Choroid plexus epithelial cell (primary cell): ENCODE measurements around the gene MEIKIN.
"Not testable (repeated sequence)": the region's sequence is repeated elsewhere in the genome, so short reads cannot be mapped to it uniquely, and the experiment has no call there.

Experiments
- DNase-seq: peaks from one replicate; pipeline ENCODE4 v3.0.0-alpha.2; 2010; ENCODE audit warnings: low read depth
- H3K4me3 ChIP-seq: 2 replicates; pipeline ENCODE4 v1.5.1; 2011; ENCODE audit warnings: low read depth, mild to moderate bottlenecking, control low read depth, low read length, moderate library complexity
- TF ChIP-seq, protein P1 (sequence below): conservative IDR thresholded peaks from 2 replicates; pipeline ENCODE4 v1.5.1; 2011; ENCODE audit warnings: low read depth, mild to moderate bottlenecking, control low read depth, inconsistent platforms, low read length, moderate library complexity

MEIKIN gene

GRCh38 chr5:131845828-131846227 lies 99.6 kb downstream of the MEIKIN start:
- TF ChIP-seq, protein P1, sequence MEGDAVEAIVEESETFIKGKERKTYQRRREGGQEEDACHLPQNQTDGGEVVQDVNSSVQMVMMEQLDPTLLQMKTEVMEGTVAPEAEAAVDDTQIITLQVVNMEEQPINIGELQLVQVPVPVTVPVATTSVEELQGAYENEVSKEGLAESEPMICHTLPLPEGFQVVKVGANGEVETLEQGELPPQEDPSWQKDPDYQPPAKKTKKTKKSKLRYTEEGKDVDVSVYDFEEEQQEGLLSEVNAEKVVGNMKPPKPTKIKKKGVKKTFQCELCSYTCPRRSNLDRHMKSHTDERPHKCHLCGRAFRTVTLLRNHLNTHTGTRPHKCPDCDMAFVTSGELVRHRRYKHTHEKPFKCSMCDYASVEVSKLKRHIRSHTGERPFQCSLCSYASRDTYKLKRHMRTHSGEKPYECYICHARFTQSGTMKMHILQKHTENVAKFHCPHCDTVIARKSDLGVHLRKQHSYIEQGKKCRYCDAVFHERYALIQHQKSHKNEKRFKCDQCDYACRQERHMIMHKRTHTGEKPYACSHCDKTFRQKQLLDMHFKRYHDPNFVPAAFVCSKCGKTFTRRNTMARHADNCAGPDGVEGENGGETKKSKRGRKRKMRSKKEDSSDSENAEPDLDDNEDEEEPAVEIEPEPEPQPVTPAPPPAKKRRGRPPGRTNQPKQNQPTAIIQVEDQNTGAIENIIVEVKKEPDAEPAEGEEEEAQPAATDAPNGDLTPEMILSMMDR = no peak
- H3K4me3 ChIP-seq = no peak overlapping the region
- DNase-seq = no peak

GRCh38 chr5:131842971-131843370 lies 102.5 kb downstream of the MEIKIN start:
- not testable (repeated sequence) for H3K4me3 ChIP-seq, DNase-seq

DNA sequence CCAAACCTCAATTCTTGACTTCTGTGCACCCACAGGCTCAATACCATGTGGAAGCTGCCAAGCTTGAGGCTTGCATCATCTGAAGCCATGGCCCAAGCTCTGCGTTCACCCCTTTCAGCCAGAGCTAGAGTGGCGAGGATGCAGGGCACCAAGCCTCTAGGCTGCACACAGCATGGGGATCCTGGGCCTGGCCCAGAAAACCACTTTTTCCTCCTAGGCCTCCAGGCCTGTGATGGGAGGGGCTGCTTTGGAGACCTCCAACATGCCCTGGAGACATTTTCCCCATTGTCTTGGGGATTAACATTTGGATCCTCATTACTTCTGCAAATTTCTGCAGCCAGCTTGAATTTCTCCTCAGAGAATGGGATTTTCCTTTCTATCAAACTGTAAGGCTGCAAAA lies 112.8 kb downstream of the MEIKIN start:
- DNase-seq, H3K4me3 ChIP-seq: not testable (repeated sequence)

GRCh38 chr5:131825404-131826013 lies 120.0 kb downstream of the MEIKIN start:
- no peak overlapping the region for H3K4me3 ChIP-seq
- TF ChIP-seq, protein P1 = no peak
- DNase-seq = no peak

GRCh38 chr5:131824631-131825030 lies 120.8 kb downstream of the MEIKIN start:
- DNase-seq = no peak
- H3K4me3 ChIP-seq = no peak overlapping the region
- TF ChIP-seq, protein P1 = no peak

GRCh38 chr5:131821221-131821620 lies 124.2 kb downstream of the MEIKIN start:
- H3K4me3 ChIP-seq = no peak overlapping the region
- peak; percentile 39 for DNase-seq
- TF ChIP-seq, protein P1 = no peak

- no peak overlapping the region for H3K4me3 ChIP-seq
- no peak for DNase-seq
- TF ChIP-seq, protein P1 = no peak
Measured at GRCh38 chr5:131818001-131818724, 127.3 kb downstream of the MEIKIN start.

- TF ChIP-seq, protein P1 = no peak
- H3K4me3 ChIP-seq = no peak overlapping the region
- DNase-seq = peak; percentile 85
Measured at GRCh38 chr5:131814990-131815389, 130.5 kb downstream of the MEIKIN start.
